MM.1S (cell line): ENCODE data around the gene KMT5C.

Source experiments
- DNase-seq: peaks from one replicate; pipeline ENCODE4 v3.0.0-alpha.2; 2015
- H2AFZ ChIP-seq: fragments of 300-600 bp; sonication (generic); 2 replicates; pipeline ENCODE4 v1.6.0; 2016; ENCODE audit warnings: antibody characterized with exemption, low read length
- H3F3A ChIP-seq: fragments of 300-600 bp; sonication (generic); 2 replicates; pipeline ENCODE4 v1.6.1; 2016; ENCODE audit warnings: mild to moderate bottlenecking, antibody characterized with exemption, low read length, moderate library complexity, mixed read lengths; ENCODE audit not compliant: insufficient read depth
- H3K27ac ChIP-seq: fragments of 300-600 bp; sonication (generic); 2 replicates; pipeline ENCODE4 v1.5.1; 2016; ENCODE audit warnings: mild to moderate bottlenecking, low read length
- H3K27me3 ChIP-seq: fragments of 300-600 bp; sonication (generic); replicated peaks from 2 replicates; pipeline ENCODE4 v1.6.0; 2016; ENCODE audit warnings: low read length; ENCODE audit not compliant: insufficient read depth
- H3K36me3 ChIP-seq: fragments of 300-600 bp; sonication (generic); replicated peaks from 2 replicates; pipeline ENCODE4 v1.6.1; 2016; ENCODE audit warnings: mild to moderate bottlenecking, low read length, mixed read lengths; ENCODE audit not compliant: insufficient read depth
- H3K4me1 ChIP-seq: fragments of 300-600 bp; sonication (generic); 2 replicates; pipeline ENCODE4 v1.6.1; 2016; ENCODE audit warnings: low read length, mixed read lengths
- H3K4me2 ChIP-seq: fragments of 300-600 bp; sonication (generic); 2 replicates; pipeline ENCODE4 v1.6.0; 2016; ENCODE audit warnings: low read depth, low read length
- H3K4me3 ChIP-seq: fragments of 300-600 bp; sonication (generic); 2 replicates; pipeline ENCODE4 v1.5.1; 2016; ENCODE audit warnings: low read length, mixed read lengths
- H3K79me2 ChIP-seq: fragments of 300-600 bp; sonication (generic); 2 replicates; pipeline ENCODE4 v1.6.1; 2016; ENCODE audit warnings: mixed run types, low read length, mixed read lengths
- H3K9ac ChIP-seq: fragments of 300-600 bp; sonication (generic); 2 replicates; pipeline ENCODE4 v1.6.1; 2016; ENCODE audit warnings: low read length, mixed read lengths
- H3K9me2 ChIP-seq: fragments of 300-600 bp; sonication (generic); replicated peaks from 2 replicates; pipeline ENCODE4 v1.6.1; 2016; ENCODE audit warnings: mild to moderate bottlenecking, low read length, mixed read lengths; ENCODE audit not compliant: insufficient read depth
- H3K9me3 ChIP-seq: fragments of 300-600 bp; sonication (generic); replicated peaks from 2 replicates; pipeline ENCODE4 v1.6.1; 2016; ENCODE audit warnings: mild to moderate bottlenecking, low read length, mixed read lengths; ENCODE audit not compliant: insufficient read depth
- H4K20me1 ChIP-seq: fragments of 300-600 bp; sonication (generic); 2 replicates; pipeline ENCODE4 v1.6.1; 2016; ENCODE audit warnings: mild to moderate bottlenecking, low read length, moderate library complexity, mixed read lengths; ENCODE audit not compliant: insufficient read depth
- CTCF ChIP-seq: fragments of 300-600 bp; sonication (generic); IDR thresholded peaks from 2 replicates; pipeline ENCODE4 v1.5.1; 2016; ENCODE audit warnings: antibody characterized with exemption, low read length, mixed read lengths
- EZH2 ChIP-seq: fragments of 300-600 bp; sonication (generic); optimal IDR thresholded peaks from 2 replicates; pipeline ENCODE3; 2017; ENCODE audit warnings: low read depth, mild to moderate bottlenecking, antibody characterized with exemption, low read length, mixed read lengths
- EZH2phosphoT487 ChIP-seq: fragments of 300-600 bp; sonication (generic); IDR thresholded peaks from 2 replicates; pipeline ENCODE4 v1.6.1; 2018; ENCODE audit warnings: antibody characterized with exemption, low read length

The KMT5C gene

GRCh38 chr19:55353356-55353802 is 13.7 kb downstream of the KMT5C start:
- TF ChIP-seq EZH2 (peak; percentile 55), EZH2phosphoT487 (no peak)
- Histone ChIP-seq H3F3A (no peaks in the 10 kb centered on the region; the same call in 1 of the 2 replicates), H3K4me3 (peak overlapping the region; percentile 34; the same call in 1 of the 2 replicates), H4K20me1 (no peaks in the 10 kb centered on the region), H3K9ac (no peak overlapping the region), H3K4me2 (peak overlapping the region; percentile 60), H3K27ac (no peak overlapping the region), H3K9me2 (no peaks in the 10 kb centered on the region), H2AFZ (0 out of 2 replicates have a peak overlapping the region, but pooled peaks have one; percentile 4), H3K36me3 (no peaks in the 10 kb centered on the region), H3K4me1 (no peaks in the 10 kb centered on the region), H3K9me3 (no peaks in the 10 kb centered on the region), H3K27me3 (peaks cover 66% of the 10 kb centered on the region), H3K79me2 (no peaks in the 10 kb centered on the region)
- no peak for DNase-seq

GRCh38 chr19:55353803-55354697 is 14.4 kb downstream of the KMT5C start:
- Histone ChIP-seq H3K9me2 (no peaks in the 10 kb centered on the region), H3K79me2 (no peaks in the 10 kb centered on the region), H2AFZ (peak overlapping the region; percentile 4; the same call in 1 of the 2 replicates), H3K9me3 (no peaks in the 10 kb centered on the region), H3K4me1 (no peaks in the 10 kb centered on the region), H4K20me1 (no peaks in the 10 kb centered on the region), H3F3A (no peaks in the 10 kb centered on the region; the same call in 1 of the 2 replicates), H3K27me3 (peaks cover 66% of the 10 kb centered on the region), H3K4me3 (peak overlapping the region; percentile 34; the same call in 1 of the 2 replicates), H3K36me3 (no peaks in the 10 kb centered on the region), H3K9ac (no peak overlapping the region), H3K27ac (no peak overlapping the region), H3K4me2 (peak overlapping the region; percentile 60)
- TF ChIP-seq EZH2 (no peak), EZH2phosphoT487 (no peak), CTCF (no peak)
- no peak for DNase-seq

GRCh38 chr19:55354698-55355212 is 15.1 kb downstream of the KMT5C start, which contains the start of gene COX6B2:
Gene COX6B2, minus strand, starts transcription at chr19:55354719. Its CDS starts 198 bp downstream, at chr19:55354521.
- H3F3A ChIP-seq = no peaks in the 10 kb centered on the region; the same call in 1 of the 2 replicates
- no peak for TF ChIP-seq CTCF
- TF ChIP-seq EZH2 = no peak
- no peak for TF ChIP-seq EZH2phosphoT487
- H3K9me2 ChIP-seq = no peaks in the 10 kb centered on the region
- H3K4me1 ChIP-seq = peaks cover 5% of the 10 kb centered on the region
- no peak within 1 kb of the TSS for H3K27ac ChIP-seq
- H3K36me3 ChIP-seq = no peaks in the 10 kb centered on the region
- H3K4me3 ChIP-seq = peak within 1 kb of the TSS; percentile 34; the same call in 1 of the 2 replicates
- H3K9me3 ChIP-seq = no peaks in the 10 kb centered on the region
- no peaks in the 10 kb centered on the region for H3K79me2 ChIP-seq
- H3K4me2 ChIP-seq = peak within 1 kb of the TSS; percentile 60
- H3K9ac ChIP-seq = no peak within 1 kb of the TSS
- DNase-seq = no peak
- H3K27me3 ChIP-seq = peaks cover 66% of the 10 kb centered on the region
- H4K20me1 ChIP-seq = no peaks in the 10 kb centered on the region
- peak within 1 kb of the TSS; percentile 4; the same call in 1 of the 2 replicates for H2AFZ ChIP-seq
